ENCODE results near the gene DDX51.

DDX51 gene

DNA sequence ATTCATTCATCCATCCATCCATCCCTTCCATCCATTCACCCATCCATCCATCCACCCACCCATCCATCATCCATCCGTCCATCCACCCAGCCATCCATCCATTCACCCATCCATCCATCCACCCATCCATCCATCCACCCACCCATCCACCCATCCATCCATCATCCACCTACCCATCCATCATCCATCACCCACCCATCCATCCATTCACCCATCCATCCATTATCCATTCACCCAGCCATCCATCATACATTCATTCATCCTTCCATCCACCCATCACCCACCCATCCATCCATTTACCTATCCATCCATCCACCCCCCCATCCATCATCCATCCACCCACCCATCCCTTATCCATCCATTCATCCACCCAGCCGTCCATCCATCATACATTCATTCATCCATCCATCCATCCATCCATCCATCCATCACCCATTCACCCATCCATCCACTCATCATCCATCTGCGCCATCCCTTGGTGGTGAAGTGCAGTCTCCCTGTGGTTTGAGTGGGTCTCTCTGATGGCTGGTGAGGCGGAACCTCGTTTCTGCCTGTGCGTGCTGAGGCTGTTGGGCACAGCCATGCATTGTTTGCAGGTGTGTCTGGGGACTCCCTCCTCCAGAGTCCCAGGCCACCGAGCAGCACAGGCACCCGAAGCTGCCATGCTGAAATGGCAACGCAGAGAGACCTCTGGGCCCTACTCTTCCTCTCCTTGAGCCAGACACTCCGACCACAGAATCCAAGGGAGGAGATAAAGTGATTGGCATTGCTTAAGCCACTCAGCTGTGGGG lies 22.9 kb upstream of the DDX51 start:
- H3K27ac ChIP-seq (replicated peaks), result no peak overlapping the region
- no peak overlapping the region for H3K4me3 ChIP-seq (replicated peaks; ENCODE audit: insufficient read depth, low read length)
- peaks cover 5% of the 10 kb centered on the region for H3K27me3 ChIP-seq (ENCODE audit: insufficient read depth, poor library complexity, severe bottlenecking)
- no peak for DNase-seq (ENCODE audit: low read depth in 1 of 2, low spot score in 1 of 2)
- TF ChIP-seq, protein P1, sequence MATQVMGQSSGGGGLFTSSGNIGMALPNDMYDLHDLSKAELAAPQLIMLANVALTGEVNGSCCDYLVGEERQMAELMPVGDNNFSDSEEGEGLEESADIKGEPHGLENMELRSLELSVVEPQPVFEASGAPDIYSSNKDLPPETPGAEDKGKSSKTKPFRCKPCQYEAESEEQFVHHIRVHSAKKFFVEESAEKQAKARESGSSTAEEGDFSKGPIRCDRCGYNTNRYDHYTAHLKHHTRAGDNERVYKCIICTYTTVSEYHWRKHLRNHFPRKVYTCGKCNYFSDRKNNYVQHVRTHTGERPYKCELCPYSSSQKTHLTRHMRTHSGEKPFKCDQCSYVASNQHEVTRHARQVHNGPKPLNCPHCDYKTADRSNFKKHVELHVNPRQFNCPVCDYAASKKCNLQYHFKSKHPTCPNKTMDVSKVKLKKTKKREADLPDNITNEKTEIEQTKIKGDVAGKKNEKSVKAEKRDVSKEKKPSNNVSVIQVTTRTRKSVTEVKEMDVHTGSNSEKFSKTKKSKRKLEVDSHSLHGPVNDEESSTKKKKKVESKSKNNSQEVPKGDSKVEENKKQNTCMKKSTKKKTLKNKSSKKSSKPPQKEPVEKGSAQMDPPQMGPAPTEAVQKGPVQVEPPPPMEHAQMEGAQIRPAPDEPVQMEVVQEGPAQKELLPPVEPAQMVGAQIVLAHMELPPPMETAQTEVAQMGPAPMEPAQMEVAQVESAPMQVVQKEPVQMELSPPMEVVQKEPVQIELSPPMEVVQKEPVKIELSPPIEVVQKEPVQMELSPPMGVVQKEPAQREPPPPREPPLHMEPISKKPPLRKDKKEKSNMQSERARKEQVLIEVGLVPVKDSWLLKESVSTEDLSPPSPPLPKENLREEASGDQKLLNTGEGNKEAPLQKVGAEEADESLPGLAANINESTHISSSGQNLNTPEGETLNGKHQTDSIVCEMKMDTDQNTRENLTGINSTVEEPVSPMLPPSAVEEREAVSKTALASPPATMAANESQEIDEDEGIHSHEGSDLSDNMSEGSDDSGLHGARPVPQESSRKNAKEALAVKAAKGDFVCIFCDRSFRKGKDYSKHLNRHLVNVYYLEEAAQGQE (IDR thresholded peaks at IDR 0.05; ENCODE audit: insufficient replicate concordance, low read depth), result no peak
- TF ChIP-seq POLR2AphosphoS5 (IDR thresholded peaks at IDR 0.05; ENCODE audit: low read depth) (no peak), GABPA (IDR thresholded peaks at IDR 0.05; ENCODE audit: low read depth) (no peak), SPI1 (IDR thresholded peaks at IDR 0.05; ENCODE audit: borderline replicate concordance, low read depth) (no peak)
- TF ChIP-seq, protein P2, sequence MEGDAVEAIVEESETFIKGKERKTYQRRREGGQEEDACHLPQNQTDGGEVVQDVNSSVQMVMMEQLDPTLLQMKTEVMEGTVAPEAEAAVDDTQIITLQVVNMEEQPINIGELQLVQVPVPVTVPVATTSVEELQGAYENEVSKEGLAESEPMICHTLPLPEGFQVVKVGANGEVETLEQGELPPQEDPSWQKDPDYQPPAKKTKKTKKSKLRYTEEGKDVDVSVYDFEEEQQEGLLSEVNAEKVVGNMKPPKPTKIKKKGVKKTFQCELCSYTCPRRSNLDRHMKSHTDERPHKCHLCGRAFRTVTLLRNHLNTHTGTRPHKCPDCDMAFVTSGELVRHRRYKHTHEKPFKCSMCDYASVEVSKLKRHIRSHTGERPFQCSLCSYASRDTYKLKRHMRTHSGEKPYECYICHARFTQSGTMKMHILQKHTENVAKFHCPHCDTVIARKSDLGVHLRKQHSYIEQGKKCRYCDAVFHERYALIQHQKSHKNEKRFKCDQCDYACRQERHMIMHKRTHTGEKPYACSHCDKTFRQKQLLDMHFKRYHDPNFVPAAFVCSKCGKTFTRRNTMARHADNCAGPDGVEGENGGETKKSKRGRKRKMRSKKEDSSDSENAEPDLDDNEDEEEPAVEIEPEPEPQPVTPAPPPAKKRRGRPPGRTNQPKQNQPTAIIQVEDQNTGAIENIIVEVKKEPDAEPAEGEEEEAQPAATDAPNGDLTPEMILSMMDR (IDR thresholded peaks at IDR 0.05; ENCODE audit: insufficient read depth, low read length), result no peak

DNA sequence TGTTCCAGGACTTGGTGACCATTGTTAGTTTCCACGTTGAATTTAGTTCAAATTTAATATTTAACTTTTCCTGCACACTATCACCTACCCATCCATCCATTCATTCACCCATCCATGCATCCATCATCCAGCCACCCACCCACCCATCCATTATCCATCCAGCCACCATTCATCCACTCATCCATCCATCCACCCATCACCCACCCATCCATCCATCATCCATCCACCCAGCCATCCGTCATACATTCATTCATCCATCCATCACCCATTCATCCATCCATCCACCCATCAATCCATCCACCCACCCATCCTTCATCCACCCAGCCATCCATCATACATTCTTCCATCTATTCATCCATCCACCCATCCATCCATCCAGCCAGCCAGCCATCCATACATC lies 22.0 kb upstream of the DDX51 start:
- no peak for DNase-seq (ENCODE audit: low read depth in 1 of 2, low spot score in 1 of 2)
- no peak overlapping the region for H3K4me3 ChIP-seq (replicated peaks; ENCODE audit: insufficient read depth, low read length)
- H3K27me3 ChIP-seq (ENCODE audit: insufficient read depth, poor library complexity, severe bottlenecking), result peaks cover 5% of the 10 kb centered on the region

DNA sequence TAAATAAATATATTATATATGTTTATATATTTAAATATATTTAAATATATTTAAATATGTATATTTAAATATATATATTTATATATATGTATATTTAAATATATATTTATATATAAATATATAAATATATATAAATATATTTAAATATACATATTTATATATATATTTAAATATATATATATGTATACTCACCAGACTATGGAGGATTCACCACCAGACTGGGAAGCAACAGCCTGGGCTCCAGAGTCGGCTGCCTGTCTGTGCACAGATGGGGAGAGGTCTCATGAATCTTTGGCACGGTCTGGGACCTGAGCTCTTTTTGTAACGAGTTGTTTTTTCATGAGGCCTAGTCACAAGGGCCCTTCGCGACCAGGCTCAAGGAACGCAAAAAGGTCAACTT lies 21.5 kb upstream of the DDX51 start:
- Histone ChIP-seq H3K27ac (replicated peaks) (no peak overlapping the region), H3K27me3 (ENCODE audit: insufficient read depth, poor library complexity, severe bottlenecking) (peaks cover 5% of the 10 kb centered on the region), H3K4me3 (replicated peaks; ENCODE audit: insufficient read depth, low read length) (no peak overlapping the region)
- no peak for DNase-seq (ENCODE audit: low read depth in 1 of 2, low spot score in 1 of 2)
- TF ChIP-seq, protein P1 (IDR thresholded peaks at IDR 0.05; ENCODE audit: insufficient replicate concordance, low read depth), result no peak
- TF ChIP-seq, protein P2 (IDR thresholded peaks at IDR 0.05; ENCODE audit: insufficient read depth, low read length), result no peak
- no peak for TF ChIP-seq GABPA (IDR thresholded peaks at IDR 0.05; ENCODE audit: low read depth)
- no peak for TF ChIP-seq POLR2AphosphoS5 (IDR thresholded peaks at IDR 0.05; ENCODE audit: low read depth)
- no peak for TF ChIP-seq SPI1 (IDR thresholded peaks at IDR 0.05; ENCODE audit: borderline replicate concordance, low read depth)

More for the DNA sequence above, 22.0 kb upstream of the DDX51 start:
- TF ChIP-seq SPI1 (IDR thresholded peaks at IDR 0.05; ENCODE audit: borderline replicate concordance, low read depth) (no peak), POLR2AphosphoS5 (IDR thresholded peaks at IDR 0.05; ENCODE audit: low read depth) (no peak), GABPA (IDR thresholded peaks at IDR 0.05; ENCODE audit: low read depth) (no peak)
- TF ChIP-seq, protein P2 (IDR thresholded peaks at IDR 0.05; ENCODE audit: insufficient read depth, low read length), result no peak
- TF ChIP-seq, protein P1 (IDR thresholded peaks at IDR 0.05; ENCODE audit: insufficient replicate concordance, low read depth), result no peak
- no peak overlapping the region for H3K27ac ChIP-seq (replicated peaks)
